BE2C (cell line): Measurements from ENCODE around the gene SPRN.
"Not testable (repeated sequence)": the region's sequence is repeated elsewhere in the genome, so short reads cannot be mapped to it uniquely, and the experiment has no call there.

Source experiments
- DNase-seq: peaks from one replicate; pipeline ENCODE4 v3.0.0-alpha.2; 2020
- H3K27me3 ChIP-seq: fragments of 250-450 bp; sonication (Bioruptor Pico); 2 replicates; pipeline ENCODE4 v1.5.1; 2020; ENCODE audit warnings: mild to moderate bottlenecking
- H3K36me3 ChIP-seq: fragments of 250-450 bp; sonication (Bioruptor Pico); 2 replicates; pipeline ENCODE4 v1.5.1; 2020; ENCODE audit warnings: mild to moderate bottlenecking
- H3K4me1 ChIP-seq: fragments of 250-450 bp; sonication (Bioruptor Pico); 2 replicates; pipeline ENCODE4 v1.5.1; 2020
- H3K4me3 ChIP-seq: 2 replicates; pipeline ENCODE4 v1.5.1; 2011; ENCODE audit warnings: low read depth, low read length
- H3K9me3 ChIP-seq: fragments of 250-450 bp; sonication (Bioruptor Pico); 2 replicates; pipeline ENCODE4 v1.5.1; 2020
- CTCF ChIP-seq: IDR thresholded peaks from 2 replicates; pipeline ENCODE4 v1.5.1; 2012; ENCODE audit warnings: mild to moderate bottlenecking, low read depth, low read length

Gene SPRN

DNA sequence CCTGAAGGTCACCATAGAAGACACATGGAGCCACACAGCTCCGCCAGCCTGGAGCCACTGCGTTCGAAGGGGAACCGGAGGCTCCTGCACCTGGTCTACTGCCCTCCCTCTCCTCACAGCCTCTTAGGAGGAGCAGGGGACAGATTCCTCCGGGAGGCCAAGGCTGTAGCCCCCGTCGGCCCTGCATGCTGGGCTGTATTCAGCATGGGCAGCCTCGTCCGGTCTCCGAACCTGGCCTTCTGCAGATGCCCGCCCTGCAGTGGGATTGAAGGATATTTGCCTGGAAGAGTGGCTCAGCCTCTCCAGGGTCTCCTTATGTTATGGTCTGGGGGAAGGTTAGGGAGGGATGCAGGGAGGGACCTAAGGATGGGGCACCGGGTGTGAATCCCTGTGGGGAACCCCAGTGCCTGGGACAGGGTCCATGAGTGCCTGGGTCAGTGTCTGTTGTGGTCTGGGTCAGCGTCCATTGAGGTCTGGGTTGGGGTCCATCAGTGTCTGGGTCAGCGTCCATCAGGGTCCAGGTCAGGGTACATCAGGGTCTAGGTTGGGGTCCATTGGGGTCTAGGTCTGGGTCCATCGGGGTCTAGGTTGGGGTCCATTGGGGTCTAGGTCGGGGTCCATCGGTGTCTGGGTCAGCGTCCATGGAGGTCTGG lies 16.3 kb upstream of the SPRN start:
- H3K9me3 ChIP-seq: no peaks in the 10 kb centered on the region; the same call in 1 of the 2 replicates
- TF ChIP-seq CTCF: no peak
- no peaks in the 10 kb centered on the region for H3K27me3 ChIP-seq
- no peaks in the 10 kb centered on the region for H3K36me3 ChIP-seq
- DNase-seq: no peak
- H3K4me3 ChIP-seq: no peak overlapping the region
- H3K4me1 ChIP-seq: no peaks in the 10 kb centered on the region

DNA sequence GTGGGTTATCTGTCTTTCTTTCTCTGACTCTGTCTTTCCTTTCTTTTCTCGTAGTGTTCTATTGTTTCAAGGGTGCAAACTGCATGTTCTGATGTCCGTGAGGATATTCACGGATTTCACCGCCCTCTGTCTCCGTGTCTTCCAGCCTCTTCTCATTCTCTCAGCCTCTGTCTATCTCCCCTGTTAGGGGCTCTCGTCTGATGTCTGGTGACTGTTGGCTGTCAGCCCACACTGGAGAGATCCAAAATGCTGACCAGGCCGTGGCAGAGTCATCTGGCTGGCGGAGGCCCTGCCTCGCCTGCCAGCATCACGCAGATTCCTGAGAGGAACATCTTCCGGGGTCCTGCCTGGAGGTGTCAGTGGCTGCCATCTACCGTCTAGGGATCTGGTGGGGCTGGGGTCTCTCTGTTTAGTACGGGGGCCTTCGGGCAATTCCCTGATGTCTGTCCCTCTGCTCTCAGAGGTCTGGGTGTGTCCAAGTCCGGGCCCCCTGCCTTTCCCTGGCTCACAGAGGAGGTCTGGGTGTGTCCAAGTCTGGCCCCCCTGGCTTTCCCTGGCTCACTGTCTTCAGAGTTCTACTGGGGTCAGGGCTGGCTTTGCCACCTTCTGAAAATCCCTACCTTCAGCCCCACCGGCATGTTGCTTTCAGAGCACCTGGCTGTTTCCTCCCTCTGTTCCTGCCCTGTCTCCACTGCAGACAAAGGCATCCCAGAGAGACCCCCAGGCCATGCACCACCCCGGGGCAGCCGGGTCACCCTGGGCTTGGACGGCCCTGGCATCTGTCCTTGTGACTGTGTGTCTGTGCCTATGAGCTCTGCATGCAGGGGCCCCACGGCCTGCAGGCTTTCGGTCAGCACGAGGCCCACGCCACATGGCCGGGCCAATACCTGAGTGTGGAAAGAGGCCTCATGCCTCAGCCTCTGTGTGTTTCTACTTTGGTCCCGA lies 15.4 kb upstream of the SPRN start:
- H3K4me1 ChIP-seq: no peaks in the 10 kb centered on the region
- no peaks in the 10 kb centered on the region for H3K36me3 ChIP-seq
- TF ChIP-seq CTCF: no peak
- H3K9me3 ChIP-seq: no peaks in the 10 kb centered on the region; the same call in 1 of the 2 replicates
- H3K27me3 ChIP-seq: no peaks in the 10 kb centered on the region
- no peak for DNase-seq
- no peak overlapping the region for H3K4me3 ChIP-seq

DNA sequence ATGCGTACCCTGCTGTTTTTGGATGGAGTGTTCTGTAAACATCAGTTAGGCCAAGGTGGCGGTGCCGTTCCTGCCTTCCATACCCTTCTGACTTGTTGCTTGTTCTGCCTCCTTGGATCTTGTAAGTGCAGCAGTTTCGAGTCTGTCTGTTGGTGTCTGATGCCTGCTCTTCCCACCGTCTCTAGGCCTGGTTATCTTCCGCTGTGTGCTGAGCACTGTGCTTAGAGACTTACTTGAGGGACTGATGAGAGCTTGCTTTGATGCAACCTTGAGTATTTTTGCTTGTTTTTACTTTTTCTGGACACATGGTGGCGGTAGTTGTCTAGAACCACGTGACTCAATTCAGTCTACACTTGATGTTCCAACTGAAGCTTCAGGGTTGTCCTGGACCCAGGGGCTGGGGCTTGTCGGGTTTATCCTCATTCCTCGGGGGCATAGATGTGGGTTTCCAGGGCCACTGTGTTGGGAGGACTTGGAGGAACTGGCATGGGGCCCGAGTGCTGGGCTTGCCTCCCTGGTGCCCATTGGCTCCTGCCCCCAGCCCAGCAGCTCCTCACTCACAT lies 14.4 kb upstream of the SPRN start:
- peak; percentile 41 for TF ChIP-seq CTCF
- DNase-seq: no peak
- Histone ChIP-seq H3K36me3 (no peaks in the 10 kb centered on the region), H3K4me3 (no peak overlapping the region), H3K27me3 (no peaks in the 10 kb centered on the region), H3K4me1 (no peaks in the 10 kb centered on the region), H3K9me3 (no peaks in the 10 kb centered on the region; the same call in 1 of the 2 replicates)

GRCh38 chr10:133432789-133433188 lies 8.4 kb upstream of the SPRN start:
- H3K9me3 ChIP-seq, DNase-seq, H3K36me3 ChIP-seq, H3K27me3 ChIP-seq, H3K4me3 ChIP-seq, H3K4me1 ChIP-seq: not testable (repeated sequence)

DNA sequence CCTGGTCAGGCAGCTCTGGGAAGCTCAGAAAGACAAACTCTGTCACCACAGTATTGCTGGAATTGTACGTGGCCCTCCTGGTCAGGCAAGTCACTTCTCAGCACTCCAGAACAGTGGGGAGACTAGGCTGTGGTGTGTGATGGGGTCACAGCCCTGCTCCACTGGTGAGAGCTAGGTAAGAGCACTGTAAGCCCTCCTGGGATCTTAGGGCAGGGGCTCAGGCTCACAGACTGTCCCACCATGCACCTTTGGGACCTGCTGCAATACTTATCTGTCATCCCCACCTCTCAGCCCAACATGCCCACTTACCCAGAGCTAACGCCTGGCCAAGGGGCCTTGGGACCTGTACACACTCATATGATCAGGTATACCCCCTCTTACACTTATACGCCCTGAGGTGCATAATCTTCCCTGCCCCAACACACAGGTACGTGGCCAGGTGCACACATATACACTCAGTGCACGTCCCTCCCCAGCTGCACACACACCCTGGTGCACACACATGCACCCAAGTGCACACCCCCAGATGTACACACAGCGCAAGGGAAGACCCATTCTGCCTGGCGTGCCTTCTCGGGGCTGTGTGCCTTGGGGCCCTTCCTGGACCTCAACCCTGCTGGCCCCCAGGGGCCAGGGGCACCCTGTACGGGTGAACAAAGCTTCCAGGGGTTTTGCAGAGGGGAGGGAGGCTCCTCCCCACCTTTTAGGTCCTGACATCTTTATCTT lies 7.6 kb upstream of the SPRN start:
- H3K9me3 ChIP-seq, H3K36me3 ChIP-seq, H3K27me3 ChIP-seq, H3K4me1 ChIP-seq, DNase-seq, H3K4me3 ChIP-seq: not testable (repeated sequence)

GRCh38 chr10:133429571-133429970 lies 5.1 kb upstream of the SPRN start:
- H3K4me3 ChIP-seq, H3K4me1 ChIP-seq, H3K9me3 ChIP-seq, H3K36me3 ChIP-seq, H3K27me3 ChIP-seq, DNase-seq: not testable (repeated sequence)

DNA sequence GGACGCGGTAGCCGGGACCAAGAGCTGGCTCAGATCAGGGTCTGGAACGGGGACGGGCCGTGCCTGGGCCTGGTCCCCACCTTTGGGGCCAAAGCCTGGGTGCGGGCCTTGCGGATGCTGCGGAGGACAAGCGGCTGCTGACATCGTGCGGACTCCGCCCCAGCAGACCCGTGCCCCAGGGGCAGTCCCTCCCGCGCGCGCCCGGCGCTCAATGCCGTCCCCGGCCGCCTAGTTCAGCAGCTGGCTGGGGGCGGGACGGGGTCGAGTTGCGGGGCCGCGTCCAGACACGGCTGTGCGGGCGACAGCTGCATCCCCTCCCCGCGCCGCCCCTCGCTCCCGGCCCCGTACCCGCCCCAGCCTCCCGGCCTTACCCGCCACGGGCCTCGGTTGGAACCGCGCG lies 323 bp downstream of the SPRN start:
- not testable (repeated sequence) for H3K36me3 ChIP-seq, DNase-seq, H3K9me3 ChIP-seq, H3K4me1 ChIP-seq, H3K27me3 ChIP-seq, H3K4me3 ChIP-seq
